Astrocyte of the hippocampus (primary cell): ENCODE results near the gene WNK1.
"Not testable (repeated sequence)": the region's sequence is repeated elsewhere in the genome, so short reads cannot be mapped to it uniquely, and the experiment has no call there.

Source experiments
- DNase-seq: peaks from one replicate; pipeline ENCODE4 v3.0.0; 2011; ENCODE audit warnings: low read depth, low spot score

Gene WNK1

GRCh38 chr12:779745-780734, 27.7 kb downstream of the WNK1 start:
- peak; percentile 71 for DNase-seq

DNA sequence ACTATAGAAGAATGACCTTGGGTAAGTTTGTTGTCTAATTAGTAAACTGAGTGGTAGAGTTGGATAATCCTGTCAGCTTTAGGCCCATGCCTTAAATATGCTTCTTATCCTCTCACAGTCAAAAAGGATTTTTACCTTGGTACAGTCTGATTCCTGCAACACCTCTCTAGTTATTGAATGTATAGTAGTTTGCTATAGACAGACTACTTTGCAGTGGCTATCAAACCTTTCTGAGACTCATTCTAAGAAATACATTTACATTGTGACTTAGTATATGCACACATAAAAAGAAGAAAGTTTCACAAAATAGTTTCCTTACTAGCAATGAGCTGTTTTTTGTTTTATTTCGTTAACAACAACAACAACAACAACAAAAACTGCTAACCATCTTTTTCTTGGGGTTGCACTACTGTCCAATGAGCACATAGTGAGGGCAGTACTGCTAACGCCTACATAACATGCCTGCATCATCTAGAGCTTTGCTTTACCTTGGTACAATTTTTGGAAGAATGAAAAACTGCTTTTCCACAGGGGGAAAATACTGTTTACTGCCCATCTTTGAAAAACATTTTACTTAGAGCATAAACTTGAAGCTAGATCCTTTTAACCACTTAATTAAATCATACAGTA, 28.5 kb downstream of the WNK1 start:
- no peak for DNase-seq

DNA sequence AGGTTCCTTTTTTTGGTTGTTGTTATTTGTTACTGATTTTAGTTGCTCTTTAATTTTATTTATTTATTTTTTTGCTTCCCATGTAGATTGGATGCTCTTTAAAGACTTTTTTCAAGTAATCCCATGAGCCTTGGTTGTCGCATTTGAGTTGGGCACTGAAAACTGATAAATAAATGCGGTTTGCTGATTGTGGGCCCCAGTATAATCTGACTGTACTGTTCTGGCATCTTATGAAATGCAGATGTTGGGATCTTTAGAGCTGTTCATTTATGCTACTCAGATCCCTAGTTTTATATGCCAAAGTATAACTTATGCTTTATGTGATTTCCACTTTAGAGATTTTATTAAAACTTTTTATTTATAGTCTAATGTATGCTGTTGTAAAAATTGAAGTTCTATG, 33.3 kb downstream of the WNK1 start:
- DNase-seq: no peak

GRCh38 chr12:788288-788687, 35.9 kb downstream of the WNK1 start:
- DNase-seq: no peak

GRCh38 chr12:788762-789161, 36.4 kb downstream of the WNK1 start:
- DNase-seq: not testable (repeated sequence)

DNA sequence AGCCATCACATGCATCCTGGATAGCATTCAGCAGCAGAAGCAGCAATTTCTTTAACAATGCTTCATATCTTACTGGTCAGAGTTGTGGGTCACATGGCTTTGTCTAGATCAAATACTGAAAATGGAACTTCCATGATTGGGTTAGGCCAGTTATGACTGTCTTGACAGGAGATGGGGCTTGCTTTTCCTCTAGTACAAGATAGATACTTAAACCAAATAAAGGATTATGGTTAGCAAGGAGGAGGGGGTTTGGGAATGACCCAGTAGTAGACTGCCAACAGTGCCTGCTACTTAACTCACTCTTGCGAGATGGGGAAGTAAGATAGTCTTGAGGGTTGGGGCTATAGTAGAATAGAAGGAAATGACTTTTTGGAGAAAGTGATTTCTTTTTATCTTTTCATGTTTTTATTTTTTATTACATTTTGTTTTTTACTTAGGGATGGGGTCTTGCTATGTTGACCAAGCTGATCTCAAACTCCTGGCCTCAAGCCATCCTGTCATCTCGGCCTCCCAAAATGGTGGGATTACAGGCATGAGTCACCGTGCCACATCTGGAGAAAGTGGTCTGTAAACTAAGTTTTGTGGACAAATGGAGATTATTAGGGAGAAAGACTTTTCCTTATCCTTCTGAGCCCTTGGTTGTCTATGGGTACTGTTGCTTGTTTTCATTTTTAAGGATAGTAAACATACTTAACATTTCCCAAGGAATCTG, 37.6 kb downstream of the WNK1 start:
- no peak for DNase-seq

- DNase-seq: no peak
Observed at GRCh38 chr12:790608-791007, 38.2 kb downstream of the WNK1 start.

- DNase-seq: no peak
Observed at GRCh38 chr12:793037-793436, 40.7 kb downstream of the WNK1 start.

DNA sequence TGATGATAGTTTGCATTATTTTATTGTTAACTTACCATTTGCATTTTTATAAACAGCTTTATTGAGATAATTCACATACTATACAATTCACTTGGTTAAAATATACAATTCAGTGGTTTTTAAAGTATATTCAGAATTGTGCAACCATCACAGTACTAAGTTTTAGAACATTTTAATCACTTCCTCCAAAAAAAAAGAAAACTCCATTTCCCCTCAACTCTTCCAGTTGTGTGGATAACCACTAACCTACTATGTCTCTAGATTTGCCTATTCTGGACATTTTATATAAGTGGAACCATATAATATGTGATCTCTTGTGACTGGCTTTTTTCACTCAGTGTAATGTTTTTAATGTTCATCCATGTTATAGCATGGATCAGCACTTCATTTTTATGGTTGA, 41.3 kb downstream of the WNK1 start:
- no peak for DNase-seq

DNA sequence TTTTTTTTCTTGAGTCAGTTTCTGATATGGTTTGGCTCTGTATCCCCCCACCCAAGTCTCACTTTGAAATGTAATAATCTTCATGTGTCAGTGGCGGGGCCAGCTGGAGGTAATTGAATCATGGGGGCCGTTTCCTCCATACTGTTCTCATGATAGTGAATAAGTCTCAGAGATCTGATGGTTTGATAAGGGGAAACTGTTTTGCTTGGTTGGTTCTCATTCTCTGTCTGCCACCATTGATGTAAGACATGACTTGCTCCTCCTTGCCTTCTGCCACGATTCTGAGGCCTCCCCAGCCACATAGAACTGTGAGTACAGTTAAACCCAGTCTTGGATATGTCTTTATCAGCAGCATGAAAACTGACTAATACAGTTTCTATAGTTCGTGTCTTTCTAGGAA, 42.9 kb downstream of the WNK1 start:
- DNase-seq: no peak

DNA sequence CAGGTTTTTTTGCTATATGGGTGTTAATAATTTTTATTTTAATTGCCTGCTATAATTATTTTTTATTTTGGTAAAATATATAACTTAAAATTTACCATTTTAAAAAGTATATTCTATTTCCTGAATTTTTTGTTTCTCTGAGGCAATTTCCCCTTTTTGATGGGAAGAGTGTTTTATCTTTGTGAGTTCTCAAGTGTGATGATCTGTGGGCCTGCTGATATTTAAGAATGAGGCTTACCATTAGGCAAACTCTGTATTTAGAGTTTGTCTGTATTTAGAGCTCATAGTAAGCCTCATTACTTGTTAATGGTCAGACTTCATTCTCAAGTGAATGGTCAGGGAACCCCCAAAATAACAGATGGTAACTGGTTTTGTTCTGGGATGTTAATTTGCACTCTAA, 48.0 kb downstream of the WNK1 start:
- DNase-seq: no peak

GRCh38 chr12:802242-803120, 50.1 kb downstream of the WNK1 start:
- DNase-seq: no peak

DNA sequence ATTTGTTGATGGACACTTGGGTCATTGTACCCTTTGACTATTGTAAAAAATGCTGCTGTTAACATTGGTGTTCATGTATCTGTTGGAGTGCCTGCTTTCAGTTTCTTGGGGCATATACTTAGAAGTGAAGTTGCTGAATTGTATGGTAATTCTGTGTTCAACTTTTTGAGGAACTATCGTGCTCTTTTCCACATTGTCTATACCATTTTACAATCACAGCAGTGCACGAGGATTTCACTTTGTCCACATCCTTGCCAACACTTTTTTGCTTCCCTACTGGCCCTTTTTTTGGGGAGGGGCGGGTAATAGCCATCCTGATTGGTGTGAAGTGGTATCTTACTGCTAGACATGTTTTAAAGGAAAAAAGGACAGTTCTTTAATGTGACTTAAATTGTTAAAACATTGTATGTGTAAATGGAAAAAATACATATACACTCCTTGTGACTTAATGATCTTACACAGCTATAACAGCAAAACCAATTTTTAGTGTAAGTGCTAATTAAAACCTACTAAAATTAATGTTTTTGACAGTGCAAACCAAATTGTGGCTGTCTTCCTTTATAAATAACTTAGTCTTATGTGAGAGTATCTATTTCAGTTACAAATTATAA, 52.7 kb downstream of the WNK1 start:
- DNase-seq: no peak

GRCh38 chr12:806200-806791, 53.9 kb downstream of the WNK1 start:
- DNase-seq: peak; percentile 29

- DNase-seq: peak; percentile 16
Observed at GRCh38 chr12:807041-807735, 54.8 kb downstream of the WNK1 start.

- DNase-seq: no peak
Observed at GRCh38 chr12:810116-810515, 57.7 kb downstream of the WNK1 start.

- DNase-seq: no peak
Observed at GRCh38 chr12:810671-811415, 58.5 kb downstream of the WNK1 start.

GRCh38 chr12:812950-813349, 60.6 kb downstream of the WNK1 start:
- DNase-seq: no peak

DNA sequence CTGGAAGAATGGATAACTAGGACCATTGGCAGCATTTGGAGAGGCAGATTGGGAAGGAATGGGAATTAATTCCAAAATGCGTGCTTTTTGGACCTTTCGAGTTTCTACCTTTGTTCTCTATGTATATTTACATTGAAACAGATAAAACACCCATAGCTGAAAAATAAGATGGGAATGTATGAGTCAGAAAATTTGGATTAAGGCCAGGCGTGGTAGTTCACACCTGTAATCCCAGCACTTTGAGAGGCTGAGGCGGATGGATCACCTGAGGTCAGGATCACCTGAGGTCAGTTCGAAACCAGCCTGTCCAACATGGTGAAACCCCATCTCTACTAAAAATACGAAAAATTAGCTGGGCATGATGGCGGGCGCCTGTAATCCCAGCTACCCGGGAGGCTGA, 65.1 kb downstream of the WNK1 start:
- DNase-seq: not testable (repeated sequence)
